ENCODE measurements around the gene ALOX15B. TPM values are rescaled to one million over a fixed set of nuclear protein-coding genes. Genes with fewer than 3 reads are reported as not detected.
A peak's percentile ranks its signal among the peaks of the same experiment; 100 is the strongest.

The ALOX15B gene
- total RNA-seq, 1 experiment from 2014 or later: 0.30 TPM

DNA sequence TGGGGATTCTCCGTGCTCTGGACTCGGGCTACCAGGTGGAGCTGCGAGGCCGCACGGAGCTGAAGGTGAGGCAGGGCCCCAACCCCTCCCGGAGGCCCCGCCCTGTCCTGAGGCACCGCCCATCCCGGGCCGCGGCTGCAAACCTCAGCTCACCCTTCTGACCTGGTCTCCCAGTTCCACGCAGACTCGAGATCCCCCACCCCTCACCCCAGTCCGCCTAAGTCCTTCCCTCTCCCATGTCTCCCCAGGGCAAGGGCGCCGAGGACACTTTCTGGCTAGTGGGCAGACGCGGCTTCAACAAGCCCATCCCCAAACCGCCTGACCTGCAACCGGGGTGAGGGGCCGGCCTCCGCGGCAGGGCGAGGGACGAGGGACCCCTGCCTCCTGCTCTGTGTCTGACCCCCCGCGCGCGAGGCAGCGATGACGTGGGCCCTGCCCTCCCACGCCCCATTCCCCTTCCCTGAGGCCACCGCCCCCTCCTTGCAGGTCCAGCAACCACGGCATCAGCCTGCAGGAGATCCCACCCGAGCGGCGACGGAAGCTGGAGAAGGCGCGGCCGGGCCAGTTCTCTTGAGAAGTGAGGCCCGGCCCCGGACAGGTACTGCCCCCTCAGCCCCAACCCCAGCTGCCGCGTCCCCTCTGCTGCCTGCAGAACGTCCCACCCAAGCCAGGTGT lies 22.8 kb upstream of the ALOX15B start (continued):
- TF ChIP-seq, protein P1, sequence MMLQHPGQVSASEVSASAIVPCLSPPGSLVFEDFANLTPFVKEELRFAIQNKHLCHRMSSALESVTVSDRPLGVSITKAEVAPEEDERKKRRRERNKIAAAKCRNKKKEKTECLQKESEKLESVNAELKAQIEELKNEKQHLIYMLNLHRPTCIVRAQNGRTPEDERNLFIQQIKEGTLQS (IDR thresholded peaks at IDR 0.05): no peak

DNA sequence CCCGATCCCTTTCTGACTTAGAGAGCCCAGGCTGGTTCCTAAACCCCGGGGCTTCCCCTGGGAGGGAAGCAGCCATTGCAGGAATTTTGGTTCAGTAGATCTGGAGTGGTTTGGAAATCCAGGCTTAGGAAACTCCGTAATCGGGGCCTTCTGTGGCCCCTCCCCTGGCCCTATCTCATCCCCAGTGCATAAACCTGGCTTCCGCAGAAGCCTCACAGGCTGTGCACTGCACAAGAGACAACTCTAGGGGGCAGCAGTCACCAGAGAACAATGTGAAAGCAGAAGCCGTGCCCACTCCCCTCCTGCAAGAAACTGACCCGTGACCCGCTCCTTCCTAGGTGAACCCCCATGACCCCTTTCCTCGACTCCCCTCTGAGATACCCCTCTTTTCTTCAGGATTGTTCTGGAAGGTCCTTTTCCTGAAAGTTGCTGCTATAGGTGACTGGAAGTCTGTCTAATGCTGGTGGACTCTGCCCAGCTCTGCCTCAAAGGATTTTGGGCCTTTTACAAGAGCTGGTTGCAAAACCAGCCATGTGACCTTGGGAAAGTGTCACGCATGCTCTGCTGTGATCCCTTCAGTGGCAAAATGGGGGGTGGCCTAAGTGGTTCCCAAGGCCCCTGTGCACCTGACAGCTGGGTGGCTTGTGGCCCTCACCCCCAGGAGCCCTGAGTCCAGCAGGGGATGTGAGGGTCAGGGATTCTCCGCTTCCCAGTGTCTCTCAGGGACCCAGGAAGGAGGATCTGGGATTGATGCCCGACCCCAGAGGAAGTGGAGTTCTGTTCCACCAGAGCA lies 22.0 kb upstream of the ALOX15B start:
- Histone ChIP-seq H3K4me1 (ENCODE audit: control insufficient read depth in 1 of 2, insufficient read depth in 2 of 2, low read length in 2 of 2) (peaks cover 8 to 45% of the 10 kb centered on the region in 2 experiments; a peak in 3 of 4 replicates), H3K4me2 (ENCODE audit: low read length) (peak overlapping the region; percentile 98), H3K9me3 (ENCODE audit: control insufficient read depth in 1 of 2, insufficient read depth in 1 of 2, low read depth in 1 of 2, low read length in 2 of 2) (no peaks in the 10 kb centered on the region), H3K9me2 (ENCODE audit: insufficient read depth) (no peaks in the 10 kb centered on the region), H3K27me3 (ENCODE audit: insufficient read depth, low read length) (no peaks in the 10 kb centered on the region), H3K9ac (ENCODE audit: low read length) (peak overlapping the region; percentile 55), H3K27ac (ENCODE audit: low read depth, low read length) (peak overlapping the region; percentile 48; the same call in 1 of the 2 replicates), H3K79me2 (ENCODE audit: insufficient read depth, low read length) (no peaks in the 10 kb centered on the region), H3K36me3 (ENCODE audit: control insufficient read depth in 1 of 2, insufficient read depth in 2 of 2, low read length in 2 of 2) (no peaks in the 10 kb centered on the region), H4K20me1 (ENCODE audit: insufficient read depth) (no peaks in the 10 kb centered on the region), H2AFZ (ENCODE audit: low read depth, low read length, poor library complexity, severe bottlenecking) (peak overlapping the region; percentile 83), H3K4me3 (replicated peaks in 1 of 2; ENCODE audit: low read depth in 1 of 2, low read length in 2 of 2) (peak overlapping the region; percentile 50 to 65)
- intact Hi-C loops (cut with micrococcal nuclease): loop anchor here (1.0 kb wide), 1 partner anchor 24 kb away; no protein-coding TSS in a partner anchor
- no peak for DNase-seq (ENCODE audit: low read depth, low spot score)
- CTCF ChIA-PET: interaction anchor here (0.6 to 3.6 kb wide), 13 partner anchors 8 to 198 kb away, joined by 3 to 28 read pairs (median 5); no protein-coding TSS in a partner anchor
- POLR2A ChIA-PET: interaction anchor here (1.1 to 1.7 kb wide), 2 partner anchors 25 to 330 kb away, joined by 3 to 6 read pairs; partner anchors contain the start of gene TP53
- BruUV-seq (replicated peaks): no TSS peak
- RAD21 ChIA-PET (ENCODE audit: low non-redundant PET in 1 of 2, low total read pairs in 2 of 2, uncharacterized antibody in 2 of 2, unreplicated experiment in 2 of 2): interaction anchor here in 1 of 2 experiments (0.9 kb wide), 1 partner anchor 28 kb away, joined by 4 read pairs; no protein-coding TSS in a partner anchor
- TF ChIP-seq, protein P2, sequence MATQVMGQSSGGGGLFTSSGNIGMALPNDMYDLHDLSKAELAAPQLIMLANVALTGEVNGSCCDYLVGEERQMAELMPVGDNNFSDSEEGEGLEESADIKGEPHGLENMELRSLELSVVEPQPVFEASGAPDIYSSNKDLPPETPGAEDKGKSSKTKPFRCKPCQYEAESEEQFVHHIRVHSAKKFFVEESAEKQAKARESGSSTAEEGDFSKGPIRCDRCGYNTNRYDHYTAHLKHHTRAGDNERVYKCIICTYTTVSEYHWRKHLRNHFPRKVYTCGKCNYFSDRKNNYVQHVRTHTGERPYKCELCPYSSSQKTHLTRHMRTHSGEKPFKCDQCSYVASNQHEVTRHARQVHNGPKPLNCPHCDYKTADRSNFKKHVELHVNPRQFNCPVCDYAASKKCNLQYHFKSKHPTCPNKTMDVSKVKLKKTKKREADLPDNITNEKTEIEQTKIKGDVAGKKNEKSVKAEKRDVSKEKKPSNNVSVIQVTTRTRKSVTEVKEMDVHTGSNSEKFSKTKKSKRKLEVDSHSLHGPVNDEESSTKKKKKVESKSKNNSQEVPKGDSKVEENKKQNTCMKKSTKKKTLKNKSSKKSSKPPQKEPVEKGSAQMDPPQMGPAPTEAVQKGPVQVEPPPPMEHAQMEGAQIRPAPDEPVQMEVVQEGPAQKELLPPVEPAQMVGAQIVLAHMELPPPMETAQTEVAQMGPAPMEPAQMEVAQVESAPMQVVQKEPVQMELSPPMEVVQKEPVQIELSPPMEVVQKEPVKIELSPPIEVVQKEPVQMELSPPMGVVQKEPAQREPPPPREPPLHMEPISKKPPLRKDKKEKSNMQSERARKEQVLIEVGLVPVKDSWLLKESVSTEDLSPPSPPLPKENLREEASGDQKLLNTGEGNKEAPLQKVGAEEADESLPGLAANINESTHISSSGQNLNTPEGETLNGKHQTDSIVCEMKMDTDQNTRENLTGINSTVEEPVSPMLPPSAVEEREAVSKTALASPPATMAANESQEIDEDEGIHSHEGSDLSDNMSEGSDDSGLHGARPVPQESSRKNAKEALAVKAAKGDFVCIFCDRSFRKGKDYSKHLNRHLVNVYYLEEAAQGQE (IDR thresholded peaks at IDR 0.05; ENCODE audit: low read depth): no peak
- TF ChIP-seq CBX3 (IDR thresholded peaks at IDR 0.05; ENCODE audit: low read depth) (no peak), RAD21 (IDR thresholded peaks at IDR 0.05; ENCODE audit: low read depth) (peak; percentile 80), SP1 (IDR thresholded peaks at IDR 0.05; ENCODE audit: low read depth) (no peak), FOSL1 (IDR thresholded peaks at IDR 0.05; ENCODE audit: low read depth) (no peak)
- TF ChIP-seq, protein P3, sequence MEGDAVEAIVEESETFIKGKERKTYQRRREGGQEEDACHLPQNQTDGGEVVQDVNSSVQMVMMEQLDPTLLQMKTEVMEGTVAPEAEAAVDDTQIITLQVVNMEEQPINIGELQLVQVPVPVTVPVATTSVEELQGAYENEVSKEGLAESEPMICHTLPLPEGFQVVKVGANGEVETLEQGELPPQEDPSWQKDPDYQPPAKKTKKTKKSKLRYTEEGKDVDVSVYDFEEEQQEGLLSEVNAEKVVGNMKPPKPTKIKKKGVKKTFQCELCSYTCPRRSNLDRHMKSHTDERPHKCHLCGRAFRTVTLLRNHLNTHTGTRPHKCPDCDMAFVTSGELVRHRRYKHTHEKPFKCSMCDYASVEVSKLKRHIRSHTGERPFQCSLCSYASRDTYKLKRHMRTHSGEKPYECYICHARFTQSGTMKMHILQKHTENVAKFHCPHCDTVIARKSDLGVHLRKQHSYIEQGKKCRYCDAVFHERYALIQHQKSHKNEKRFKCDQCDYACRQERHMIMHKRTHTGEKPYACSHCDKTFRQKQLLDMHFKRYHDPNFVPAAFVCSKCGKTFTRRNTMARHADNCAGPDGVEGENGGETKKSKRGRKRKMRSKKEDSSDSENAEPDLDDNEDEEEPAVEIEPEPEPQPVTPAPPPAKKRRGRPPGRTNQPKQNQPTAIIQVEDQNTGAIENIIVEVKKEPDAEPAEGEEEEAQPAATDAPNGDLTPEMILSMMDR (IDR thresholded peaks at IDR 0.05 in 2 of 3, conservative IDR thresholded peaks at IDR 0.05 in 1 of 3; ENCODE audit: borderline replicate concordance in 1 of 3, insufficient read depth in 1 of 3, low read depth in 2 of 3, low read length in 2 of 3): peak; percentile 74 to 88 (median 86)
- ATAC-seq: peak; percentile 87

All from HCT116 (cell line).